HL-60/S4 (cell line): Measurements from ENCODE around the gene ZNF207.
"Not testable (repeated sequence)": the region's sequence is repeated elsewhere in the genome, so short reads cannot be mapped to it uniquely, and the experiment has no call there.

ENCODE experiments used
- in situ Hi-C: fragments of 300-500 bp; cut with MboI; formaldehyde crosslinking; loops from 2 replicates; pipeline ENCODE4 v1.14.3; 2022; ENCODE audit warnings: low sequenced_read_pairs

Gene ZNF207

GRCh38 chr17:32349854-32350665, at the start of gene ZNF207:
Gene ZNF207 (plus strand): TSS chr17:32350157. CDS start chr17:32350286, 129 bp downstream.
- in situ Hi-C loops: no loop called here

GRCh38 chr17:32302037-32302436, 47.9 kb upstream of the ZNF207 start:
- in situ Hi-C loops: no loop called here

- in situ Hi-C loops: no loop called here
Observed at GRCh38 chr17:32302860-32303649, 46.9 kb upstream of the ZNF207 start.

- in situ Hi-C loops: no loop called here
Observed at GRCh38 chr17:32303781-32304288, 46.1 kb upstream of the ZNF207 start.

- in situ Hi-C loops: no loop called here
Observed at GRCh38 chr17:32305049-32305448, 44.9 kb upstream of the ZNF207 start.

GRCh38 chr17:32307658-32308057, 42.3 kb upstream of the ZNF207 start:
- in situ Hi-C loops: no loop called here

- in situ Hi-C loops: no loop called here
Observed at GRCh38 chr17:32311028-32311536, 38.9 kb upstream of the ZNF207 start.

- in situ Hi-C loops: no loop called here
Observed at GRCh38 chr17:32314636-32315035, 35.3 kb upstream of the ZNF207 start.

- in situ Hi-C loops: no loop called here
Observed at GRCh38 chr17:32315171-32315570, 34.8 kb upstream of the ZNF207 start.

GRCh38 chr17:32316653-32317052, 33.3 kb upstream of the ZNF207 start:
- in situ Hi-C loops: not testable (repeated sequence)

- in situ Hi-C loops: no loop called here
Observed at GRCh38 chr17:32317353-32317752, 32.6 kb upstream of the ZNF207 start.

GRCh38 chr17:32318071-32318470, 31.9 kb upstream of the ZNF207 start:
- in situ Hi-C loops: no loop called here

GRCh38 chr17:32319548-32319905, 30.4 kb upstream of the ZNF207 start:
- in situ Hi-C loops: no loop called here

- in situ Hi-C loops: not testable (repeated sequence)
Observed at GRCh38 chr17:32320080-32320479, 29.9 kb upstream of the ZNF207 start.

GRCh38 chr17:32320847-32321246, 29.1 kb upstream of the ZNF207 start:
- in situ Hi-C loops: no loop called here

- in situ Hi-C loops: no loop called here
Observed at GRCh38 chr17:32323046-32323445, 26.9 kb upstream of the ZNF207 start.

GRCh38 chr17:32323811-32324491, 26.0 kb upstream of the ZNF207 start:
- in situ Hi-C loops: no loop called here

- in situ Hi-C loops: no loop called here
Observed at GRCh38 chr17:32327911-32328310, 22.0 kb upstream of the ZNF207 start.

- in situ Hi-C loops: no loop called here
Observed at GRCh38 chr17:32330147-32330546, 19.8 kb upstream of the ZNF207 start.

- in situ Hi-C loops: no loop called here
Observed at GRCh38 chr17:32331243-32332040, 18.5 kb upstream of the ZNF207 start.
